WTC11 (cell line): ENCODE data around the gene SEBOX. TPM values are rescaled to one million over a fixed set of nuclear protein-coding genes. Genes with fewer than 3 reads are reported as not detected.

ENCODE experiments used
- ATAC-seq: fragments of 200-7000 bp; cut with Tn5 transposase; 2 replicates; pipeline ENCODE4 v1.10.0; 2021; ENCODE audit warnings: mild to moderate bottlenecking, moderate library complexity
- CTCF ChIA-PET: fragments of 300-600 bp; sonication (Branson Sonifier 250); formaldehyde crosslinking; loops from one replicate; lab custom pipeline; 2021; ENCODE audit warnings: antibody characterized with exemption; lab: Charles Lee
- POLR2A ChIA-PET: fragments of 350-600 bp; sonication (Branson Sonifier 250); formaldehyde crosslinking; loops from one replicate; lab custom pipeline; 2021; ENCODE audit warnings: antibody characterized with exemption; lab: Charles Lee
- DNase-seq: peaks from one replicate; pipeline ENCODE4 v3.0.0; 2021; ENCODE audit warnings: low spot score
- H3K27ac Mint-ChIP-seq: 2 replicates; pipeline ENCODE4 v1.8.0; 2021; ENCODE audit warnings: mixed read lengths
- H3K27me3 Mint-ChIP-seq: 2 replicates; pipeline ENCODE4 v1.8.0; 2021; ENCODE audit warnings: low read depth, mild to moderate bottlenecking, moderate library complexity, mixed read lengths
- H3K36me3 Mint-ChIP-seq: 2 replicates; pipeline ENCODE4 v1.8.0; 2021; ENCODE audit warnings: mixed read lengths
- H3K4me1 Mint-ChIP-seq: 2 replicates; pipeline ENCODE4 v1.8.0; 2022; ENCODE audit warnings: mixed read lengths
- H3K4me3 Mint-ChIP-seq: 2 replicates; pipeline ENCODE4 v1.8.0; 2021; ENCODE audit warnings: mild to moderate bottlenecking, moderate library complexity, mixed read lengths
- H3K9me3 Mint-ChIP-seq: 2 replicates; pipeline ENCODE4 v1.8.0; 2021; ENCODE audit warnings: mixed read lengths
- ARID4B ChIP-seq: sonication (generic); formaldehyde crosslinking; IDR thresholded peaks from 2 replicates; pipeline ENCODE4 v1.8.0; 2023; ENCODE audit warnings: missing genetic modification reagents, mild to moderate bottlenecking, borderline replicate concordance
- ATF2 ChIP-seq: sonication (generic); formaldehyde crosslinking; IDR thresholded peaks from 2 replicates; pipeline ENCODE4 v1.8.1; 2022; ENCODE audit warnings: low read depth, missing genetic modification reagents, borderline replicate concordance
- CREB1 ChIP-seq: sonication (generic); formaldehyde crosslinking; IDR thresholded peaks from 2 replicates; pipeline ENCODE4 v1.8.0; 2023; ENCODE audit warnings: mild to moderate bottlenecking, missing genetic modification reagents
- CREM ChIP-seq: sonication (generic); formaldehyde crosslinking; IDR thresholded peaks from 2 replicates; pipeline ENCODE4 v1.8.1; 2022; ENCODE audit warnings: mild to moderate bottlenecking, missing genetic modification reagents, moderate library complexity
- CTCF ChIP-seq: fragments of 200-600 bp; IDR thresholded peaks from 2 replicates; pipeline ENCODE4 v1.8.0; 2022; ENCODE audit warnings: antibody characterized with exemption
- E2F1 ChIP-seq: sonication (generic); formaldehyde crosslinking; IDR thresholded peaks from 2 replicates; pipeline ENCODE4 v1.8.0; 2022; ENCODE audit warnings: mild to moderate bottlenecking, missing genetic modification reagents
- E2F4 ChIP-seq: sonication (generic); formaldehyde crosslinking; IDR thresholded peaks from 2 replicates; pipeline ENCODE4 v1.8.1; 2022; ENCODE audit warnings: low read depth, mild to moderate bottlenecking, moderate library complexity, missing genetic modification reagents, borderline replicate concordance
- ETV6 ChIP-seq: sonication (generic); formaldehyde crosslinking; IDR thresholded peaks from 2 replicates; pipeline ENCODE4 v1.8.1; 2022; ENCODE audit warnings: mild to moderate bottlenecking, missing genetic modification reagents
- FOXP4 ChIP-seq: sonication (generic); formaldehyde crosslinking; IDR thresholded peaks from 2 replicates; pipeline ENCODE4 v1.8.0; 2022; ENCODE audit warnings: mild to moderate bottlenecking, missing genetic modification reagents
- GRHL2 ChIP-seq: fragments of 250-450 bp; sonication (Bioruptor Pico); IDR thresholded peaks from 2 replicates; pipeline ENCODE4 v1.8.0; 2022; ENCODE audit warnings: mild to moderate bottlenecking, moderate library complexity; ENCODE audit not compliant: insufficient replicate concordance, severe bottlenecking
- JUN ChIP-seq: sonication (generic); formaldehyde crosslinking; IDR thresholded peaks from 2 replicates; pipeline ENCODE4 v1.8.0; 2023; ENCODE audit warnings: mild to moderate bottlenecking, missing genetic modification reagents
- KAT7 ChIP-seq: sonication (generic); formaldehyde crosslinking; IDR thresholded peaks from 2 replicates; pipeline ENCODE4 v1.8.1; 2023; ENCODE audit warnings: missing genetic modification reagents, mild to moderate bottlenecking, borderline replicate concordance
- NFE2L1 ChIP-seq: sonication (generic); formaldehyde crosslinking; IDR thresholded peaks from 2 replicates; pipeline ENCODE4 v1.8.1; 2023; ENCODE audit warnings: missing genetic modification reagents
- NR2C2 ChIP-seq: sonication (generic); formaldehyde crosslinking; IDR thresholded peaks from 2 replicates; pipeline ENCODE4 v1.8.0; 2022; ENCODE audit warnings: mild to moderate bottlenecking, missing genetic modification reagents
- SP1 ChIP-seq: sonication (generic); formaldehyde crosslinking; conservative IDR thresholded peaks from 2 replicates; pipeline ENCODE4 v1.8.1; 2022; ENCODE audit warnings: missing genetic modification reagents
- ZMAT4 ChIP-seq: fragments of 250-450 bp; sonication (Bioruptor Pico); IDR thresholded peaks from 2 replicates; pipeline ENCODE4 v1.9.0; 2021; ENCODE audit warnings: mild to moderate bottlenecking
- ZNF121 ChIP-seq: sonication (generic); formaldehyde crosslinking; IDR thresholded peaks from 2 replicates; pipeline ENCODE4 v1.8.0; 2023; ENCODE audit warnings: missing genetic modification reagents
- ZNF138 ChIP-seq: sonication (generic); formaldehyde crosslinking; conservative IDR thresholded peaks from 2 replicates; pipeline ENCODE4 v1.8.1; 2022; ENCODE audit warnings: mild to moderate bottlenecking, moderate library complexity, missing genetic modification reagents
- ZNF232 ChIP-seq: sonication (generic); formaldehyde crosslinking; IDR thresholded peaks from 2 replicates; pipeline ENCODE4 v1.8.0; 2022; ENCODE audit warnings: mild to moderate bottlenecking, missing genetic modification reagents
- ZNF423 ChIP-seq: fragments of 250-450 bp; sonication (Bioruptor Pico); IDR thresholded peaks from 2 replicates; pipeline ENCODE4 v2.1.2; 2022; ENCODE audit warnings: mild to moderate bottlenecking, moderate library complexity
- ZNF425 ChIP-seq: fragments of 250-450 bp; sonication (Bioruptor Pico); conservative IDR thresholded peaks from 2 replicates; pipeline ENCODE4 v1.9.0; 2021; ENCODE audit warnings: mild to moderate bottlenecking
- ZNF671 ChIP-seq: fragments of 250-450 bp; sonication (Bioruptor Pico); IDR thresholded peaks from 2 replicates; pipeline ENCODE4 v1.8.0; 2021; ENCODE audit warnings: mild to moderate bottlenecking
- total RNA-seq: library from RNA; stranded (reverse); gene quantifications from 3 replicates; pipeline ENCODE4 v1.2.3, GENCODE V29; 2021

The SEBOX gene
- total RNA-seq, 1 experiment from 2014 or later, result not detected

GRCh38 chr17:28371245-28372202 lies 6.5 kb upstream of the SEBOX start, which contains the start of gene SARM1:
Gene SARM1 (plus strand): TSS chr17:28371694. CDS start chr17:28372033, 339 bp downstream.
- CTCF ChIA-PET, result interaction anchor here (0.6 to 2.4 kb wide), 7 partner anchors 14 to 120 kb away, joined by 4 to 19 read pairs (median 6); partner anchors contain the start of genes IFT20, POLDIP2, SLC46A1 and TNFAIP1
- peaks cover 21% of the 10 kb centered on the region for H3K4me1 Mint-ChIP-seq
- peak; percentile 99 for DNase-seq
- POLR2A ChIA-PET, result no interaction called here
- peak within 1 kb of the TSS; percentile 75 for H3K4me3 Mint-ChIP-seq
- no peaks in the 10 kb centered on the region for H3K9me3 Mint-ChIP-seq
- peaks cover 45% of the 10 kb centered on the region for H3K27me3 Mint-ChIP-seq
- peak within 1 kb of the TSS; percentile 92 for H3K27ac Mint-ChIP-seq
- no peaks in the 10 kb centered on the region for H3K36me3 Mint-ChIP-seq
- ATAC-seq, result peak; percentile 93
- TF ChIP-seq ETV6 (CRISPR knock-in tag), result no peak
- TF ChIP-seq E2F4 (CRISPR knock-in tag), result no peak
- no peak for TF ChIP-seq ZNF425
- no peak for TF ChIP-seq NR2C2 (CRISPR knock-in tag)
- TF ChIP-seq CREB1 (CRISPR knock-in tag), result no peak
- no peak for TF ChIP-seq ZNF423 (CRISPR knock-in tag)
- TF ChIP-seq CTCF, result no peak
- peak; percentile 80 for TF ChIP-seq SP1
- TF ChIP-seq ZNF671, result no peak
- TF ChIP-seq E2F1 (CRISPR knock-in tag), result no peak
- TF ChIP-seq ZNF121 (CRISPR knock-in tag), result no peak
- TF ChIP-seq ZNF138, result no peak
- TF ChIP-seq KAT7 (CRISPR knock-in tag), result 0 out of 2 replicates have a peak, but pooled peaks have one; percentile 9
- no peak for TF ChIP-seq NFE2L1 (CRISPR knock-in tag)
- 0 out of 2 replicates have a peak, but pooled peaks have one; percentile 28 for TF ChIP-seq JUN (CRISPR knock-in tag)
- TF ChIP-seq ATF2 (CRISPR knock-in tag), result no peak
- no peak for TF ChIP-seq ZNF232 (CRISPR knock-in tag)
- no peak for TF ChIP-seq ZMAT4 (CRISPR knock-in tag)
- TF ChIP-seq ARID4B (CRISPR knock-in tag), result no peak
- no peak for TF ChIP-seq FOXP4
- no peak for TF ChIP-seq GRHL2
- no peak for TF ChIP-seq CREM
